BLaER1 treated with 17β-estradiol and CSF1 and Interleukin-3, amounts not matched to agents 10 nM and 100 nM (cell line): ENCODE data around the gene USP17L26.
"Not testable (repeated sequence)": the region's sequence is repeated elsewhere in the genome, so short reads cannot be mapped to it uniquely, and the experiment has no call there.

Experiments
- H3K27ac ChIP-seq, 11 experiments: shearing (Covaris generic); formaldehyde crosslinking; 2 replicates each; pipeline ENCODE4 v1.8.1; 2022
- H3K27me3 ChIP-seq, 11 experiments: shearing (Covaris generic); formaldehyde crosslinking; 2 replicates each; pipeline ENCODE4 v1.8.1; 2022
- H3K36me3 ChIP-seq, 11 experiments: shearing (Covaris generic); formaldehyde crosslinking; 2 replicates each; pipeline ENCODE4 v1.8.1; 2022
- H3K4me1 ChIP-seq, 10 experiments: shearing (Covaris generic); formaldehyde crosslinking; 2 replicates each; pipeline ENCODE4 v1.8.1; 2022
- H3K4me2 ChIP-seq, 11 experiments: shearing (Covaris generic); formaldehyde crosslinking; 2 replicates each; pipeline ENCODE4 v1.8.1; 2022
- H3K4me3 ChIP-seq, 10 experiments: shearing (Covaris generic); formaldehyde crosslinking; 2 replicates each; pipeline ENCODE4 v1.8.1; 2022
- H3K9ac ChIP-seq, 11 experiments: shearing (Covaris generic); formaldehyde crosslinking; 2 replicates each; pipeline ENCODE4 v1.8.1; 2022
- H3K9me3 ChIP-seq, 11 experiments: shearing (Covaris generic); formaldehyde crosslinking; replicated peaks in 1 of 11; 2 replicates each; pipeline ENCODE4 v1.8.1; 2022
- H4K20me1 ChIP-seq, 11 experiments: shearing (Covaris generic); formaldehyde crosslinking; 2 replicates each; pipeline ENCODE4 v1.8.1; 2022

USP17L26 gene, protein sequence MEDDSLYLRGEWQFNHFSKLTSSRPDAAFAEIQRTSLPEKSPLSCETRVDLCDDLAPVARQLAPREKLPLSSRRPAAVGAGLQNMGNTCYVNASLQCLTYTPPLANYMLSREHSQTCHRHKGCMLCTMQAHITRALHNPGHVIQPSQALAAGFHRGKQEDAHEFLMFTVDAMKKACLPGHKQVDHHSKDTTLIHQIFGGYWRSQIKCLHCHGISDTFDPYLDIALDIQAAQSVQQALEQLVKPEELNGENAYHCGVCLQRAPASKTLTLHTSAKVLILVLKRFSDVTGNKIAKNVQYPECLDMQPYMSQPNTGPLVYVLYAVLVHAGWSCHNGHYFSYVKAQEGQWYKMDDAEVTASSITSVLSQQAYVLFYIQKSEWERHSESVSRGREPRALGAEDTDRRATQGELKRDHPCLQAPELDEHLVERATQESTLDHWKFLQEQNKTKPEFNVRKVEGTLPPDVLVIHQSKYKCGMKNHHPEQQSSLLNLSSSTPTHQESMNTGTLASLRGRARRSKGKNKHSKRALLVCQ

GRCh38 chr4:9334358-9334757 is at the start of gene USP17L26:
TSS of gene USP17L26 (plus strand) at chr4:9334658. CDS start at chr4:9334658, 0 bp downstream.
- H3K27ac ChIP-seq, H3K4me1 ChIP-seq, H4K20me1 ChIP-seq, H3K36me3 ChIP-seq, H3K9me3 ChIP-seq, H3K27me3 ChIP-seq, H3K4me2 ChIP-seq, H3K4me3 ChIP-seq, H3K9ac ChIP-seq: not testable (repeated sequence)

GRCh38 chr4:9324191-9324590 is 10.3 kb upstream of the USP17L26 start:
- H3K9me3 ChIP-seq, H3K4me1 ChIP-seq, H3K9ac ChIP-seq, H3K36me3 ChIP-seq, H3K27me3 ChIP-seq, H3K4me3 ChIP-seq, H4K20me1 ChIP-seq, H3K4me2 ChIP-seq, H3K27ac ChIP-seq: not testable (repeated sequence)

- not testable (repeated sequence) for H3K4me3 ChIP-seq, H3K27me3 ChIP-seq, H4K20me1 ChIP-seq, H3K4me1 ChIP-seq, H3K9me3 ChIP-seq, H3K36me3 ChIP-seq, H3K4me2 ChIP-seq, H3K27ac ChIP-seq, H3K9ac ChIP-seq
Measured at GRCh38 chr4:9324865-9325264, 9.6 kb upstream of the USP17L26 start, which contains the start of gene USP17L24. TSS of gene USP17L24 (plus strand) at chr4:9325165. CDS start at chr4:9325165, 0 bp downstream.

DNA sequence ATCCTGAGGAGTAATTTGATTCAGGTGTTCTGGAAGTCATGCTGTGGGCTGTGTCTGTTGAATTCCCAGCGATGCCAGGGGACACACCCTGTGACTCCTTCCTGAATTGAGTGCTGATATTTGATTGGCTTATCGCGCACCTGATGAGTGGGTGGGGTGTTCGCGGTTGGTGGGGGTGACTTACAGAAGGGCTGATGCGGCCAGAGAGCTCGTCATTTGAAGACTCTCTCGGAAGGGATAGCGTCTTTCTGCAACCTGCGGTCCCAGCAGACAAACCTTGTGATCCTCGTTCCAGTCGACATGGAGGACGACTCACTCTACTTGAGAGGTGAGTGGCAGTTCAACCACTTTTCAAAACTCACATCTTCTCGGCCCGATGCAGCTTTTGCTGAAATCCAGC is 4.8 kb upstream of the USP17L26 start, which contains the start of gene USP17L25:
USP17L25 (plus strand) TSS at position 301 of the 400 bp plus-strand sequence; CDS start at position 301, 0 bp downstream.
- not testable (repeated sequence) for H4K20me1 ChIP-seq, H3K4me2 ChIP-seq, H3K36me3 ChIP-seq, H3K9ac ChIP-seq, H3K27ac ChIP-seq, H3K9me3 ChIP-seq, H3K4me1 ChIP-seq, H3K27me3 ChIP-seq, H3K4me3 ChIP-seq

DNA sequence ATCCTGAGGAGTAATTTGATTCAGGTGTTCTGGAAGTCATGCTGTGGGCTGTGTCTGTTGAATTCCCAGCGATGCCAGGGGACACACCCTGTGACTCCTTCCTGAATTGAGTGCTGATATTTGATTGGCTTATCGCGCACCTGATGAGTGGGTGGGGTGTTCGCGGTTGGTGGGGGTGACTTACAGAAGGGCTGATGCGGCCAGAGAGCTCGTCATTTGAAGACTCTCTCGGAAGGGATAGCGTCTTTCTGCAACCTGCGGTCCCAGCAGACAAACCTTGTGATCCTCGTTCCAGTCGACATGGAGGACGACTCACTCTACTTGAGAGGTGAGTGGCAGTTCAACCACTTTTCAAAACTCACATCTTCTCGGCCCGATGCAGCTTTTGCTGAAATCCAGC is 4.6 kb downstream of the USP17L26 start, which contains the start of gene USP17L5:
USP17L5 (plus strand) TSS at position 301 of the 400 bp plus-strand sequence; CDS start at position 301, 0 bp downstream.
- H3K27ac ChIP-seq, H4K20me1 ChIP-seq, H3K4me1 ChIP-seq, H3K9ac ChIP-seq, H3K36me3 ChIP-seq, H3K27me3 ChIP-seq, H3K4me3 ChIP-seq, H3K9me3 ChIP-seq, H3K4me2 ChIP-seq: not testable (repeated sequence)

DNA sequence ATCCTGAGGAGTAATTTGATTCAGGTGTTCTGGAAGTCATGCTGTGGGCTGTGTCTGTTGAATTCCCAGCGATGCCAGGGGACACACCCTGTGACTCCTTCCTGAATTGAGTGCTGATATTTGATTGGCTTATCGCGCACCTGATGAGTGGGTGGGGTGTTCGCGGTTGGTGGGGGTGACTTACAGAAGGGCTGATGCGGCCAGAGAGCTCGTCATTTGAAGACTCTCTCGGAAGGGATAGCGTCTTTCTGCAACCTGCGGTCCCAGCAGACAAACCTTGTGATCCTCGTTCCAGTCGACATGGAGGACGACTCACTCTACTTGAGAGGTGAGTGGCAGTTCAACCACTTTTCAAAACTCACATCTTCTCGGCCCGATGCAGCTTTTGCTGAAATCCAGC is 9.4 kb downstream of the USP17L26 start, which contains the start of gene USP17L27:
USP17L27 (plus strand) TSS at position 301 of the 400 bp plus-strand sequence; CDS start at position 301, 0 bp downstream.
- H3K27ac ChIP-seq, H4K20me1 ChIP-seq, H3K9ac ChIP-seq, H3K4me2 ChIP-seq, H3K4me1 ChIP-seq, H3K4me3 ChIP-seq, H3K27me3 ChIP-seq, H3K9me3 ChIP-seq, H3K36me3 ChIP-seq: not testable (repeated sequence)

- H3K27ac ChIP-seq, H3K27me3 ChIP-seq, H3K36me3 ChIP-seq, H3K9ac ChIP-seq, H3K9me3 ChIP-seq, H3K4me1 ChIP-seq, H3K4me2 ChIP-seq, H3K4me3 ChIP-seq, H4K20me1 ChIP-seq: not testable (repeated sequence)
Measured at GRCh38 chr4:9348593-9348992, 14.1 kb downstream of the USP17L26 start, which contains the start of gene USP17L28. TSS of gene USP17L28 (plus strand) at chr4:9348893. CDS start at chr4:9348893, 0 bp downstream.

DNA sequence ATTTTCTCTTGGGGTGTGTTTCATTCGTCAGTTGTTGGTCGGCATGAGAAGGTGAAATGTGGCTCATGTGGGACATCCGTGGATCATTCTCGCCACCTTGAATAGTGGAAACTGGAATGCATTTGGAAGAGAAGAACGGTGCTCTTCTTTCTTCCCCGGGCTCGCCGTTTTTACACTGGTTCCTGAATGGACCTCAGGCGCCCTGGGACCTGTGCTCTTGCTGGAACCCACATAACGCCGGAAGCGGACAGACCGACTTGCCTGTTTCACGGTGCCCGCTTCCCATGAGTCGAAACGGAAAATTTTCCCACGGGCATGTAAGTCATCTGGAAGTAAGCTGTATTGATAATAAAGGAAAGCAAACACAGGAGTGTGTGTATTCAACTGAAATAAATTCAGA is 16.4 kb downstream of the USP17L26 start:
- not testable (repeated sequence) for H3K4me1 ChIP-seq, H4K20me1 ChIP-seq, H3K9ac ChIP-seq, H3K9me3 ChIP-seq, H3K36me3 ChIP-seq, H3K4me3 ChIP-seq, H3K27me3 ChIP-seq, H3K27ac ChIP-seq, H3K4me2 ChIP-seq

DNA sequence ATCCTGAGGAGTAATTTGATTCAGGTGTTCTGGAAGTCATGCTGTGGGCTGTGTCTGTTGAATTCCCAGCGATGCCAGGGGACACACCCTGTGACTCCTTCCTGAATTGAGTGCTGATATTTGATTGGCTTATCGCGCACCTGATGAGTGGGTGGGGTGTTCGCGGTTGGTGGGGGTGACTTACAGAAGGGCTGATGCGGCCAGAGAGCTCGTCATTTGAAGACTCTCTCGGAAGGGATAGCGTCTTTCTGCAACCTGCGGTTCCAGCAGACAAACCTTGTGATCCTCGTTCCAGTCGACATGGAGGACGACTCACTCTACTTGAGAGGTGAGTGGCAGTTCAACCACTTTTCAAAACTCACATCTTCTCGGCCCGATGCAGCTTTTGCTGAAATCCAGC is 18.9 kb downstream of the USP17L26 start, which contains the start of gene USP17L29:
USP17L29 (plus strand) TSS at position 301 of the 400 bp plus-strand sequence; CDS start at position 301, 0 bp downstream.
- H3K4me2 ChIP-seq, H3K27me3 ChIP-seq, H3K27ac ChIP-seq, H4K20me1 ChIP-seq, H3K9ac ChIP-seq, H3K9me3 ChIP-seq, H3K36me3 ChIP-seq, H3K4me1 ChIP-seq, H3K4me3 ChIP-seq: not testable (repeated sequence)

- not testable (repeated sequence) for H3K36me3 ChIP-seq, H3K9ac ChIP-seq, H3K4me1 ChIP-seq, H3K27me3 ChIP-seq, H4K20me1 ChIP-seq, H3K4me2 ChIP-seq, H3K4me3 ChIP-seq, H3K9me3 ChIP-seq, H3K27ac ChIP-seq
Measured at GRCh38 chr4:9362829-9363228, 28.4 kb downstream of the USP17L26 start, which contains the start of gene USP17L30. TSS of gene USP17L30 (plus strand) at chr4:9363129. CDS start at chr4:9363129, 0 bp downstream.

DNA sequence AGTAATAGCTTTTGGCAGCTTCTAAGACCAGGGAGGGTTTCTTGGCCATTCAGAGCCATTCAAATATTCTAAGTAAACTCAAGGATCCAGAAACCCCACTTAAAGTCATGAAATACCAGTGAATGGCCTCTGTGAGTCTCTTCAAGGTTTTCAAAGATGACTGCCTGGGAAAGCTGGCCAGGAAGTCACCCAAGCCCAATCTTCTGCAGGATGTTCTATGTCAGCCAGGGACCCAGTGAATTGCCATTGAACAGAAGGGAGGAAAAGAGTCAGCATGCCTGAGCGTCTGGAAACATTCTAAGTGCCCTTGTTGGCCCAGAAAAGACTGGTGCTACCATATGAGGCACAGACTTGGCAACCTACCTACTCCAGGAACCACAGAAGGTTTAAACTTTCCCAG is 45.4 kb downstream of the USP17L26 start:
- not testable (repeated sequence) for H3K9ac ChIP-seq, H4K20me1 ChIP-seq, H3K36me3 ChIP-seq, H3K27ac ChIP-seq, H3K9me3 ChIP-seq, H3K4me1 ChIP-seq, H3K4me3 ChIP-seq, H3K27me3 ChIP-seq, H3K4me2 ChIP-seq

DNA sequence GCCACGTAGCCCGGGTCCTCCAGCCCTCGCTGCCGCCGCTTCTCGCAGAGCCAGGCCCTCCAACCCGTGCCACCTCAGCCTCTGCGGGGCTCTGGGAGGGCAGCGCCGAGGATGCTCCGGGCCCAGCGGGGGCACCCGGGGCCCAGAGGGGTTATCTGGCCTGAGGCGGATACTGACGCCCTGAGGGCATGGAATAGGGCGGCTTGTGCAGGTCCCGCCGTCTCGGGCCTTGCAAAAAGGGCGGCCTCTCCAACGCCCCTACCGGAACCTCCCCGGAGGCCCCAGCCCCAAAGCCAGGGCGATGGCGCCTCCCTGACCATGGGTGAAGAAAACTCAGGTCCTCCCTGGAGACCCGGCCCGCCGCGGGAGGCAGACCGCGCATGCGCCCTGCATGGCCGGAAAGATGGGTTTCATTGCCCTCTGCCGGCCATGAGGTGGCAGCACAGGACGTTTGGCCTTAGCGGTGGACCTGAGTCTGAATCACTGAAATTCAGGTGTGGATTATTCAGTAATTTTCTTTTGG is 46.6 kb downstream of the USP17L26 start:
- not testable (repeated sequence) for H3K9me3 ChIP-seq, H3K9ac ChIP-seq, H3K4me3 ChIP-seq, H3K36me3 ChIP-seq, H3K27me3 ChIP-seq, H3K27ac ChIP-seq, H4K20me1 ChIP-seq, H3K4me1 ChIP-seq, H3K4me2 ChIP-seq
